ENCODE results near the gene BHMT.

GRCh38 chr5:79135790-79136553 is 24.4 kb downstream of the BHMT start:
- no peak for TF ChIP-seq CTCF (IDR thresholded peaks at IDR 0.05)
- TF ChIP-seq TCF7L2 (IDR thresholded peaks at IDR 0.05; ENCODE audit: low read depth, low read length), result no peak

All from Panc1 (cell line).